LHCN-M2 (cell line): ENCODE data around the gene VAV2. TPM values are rescaled to one million over a fixed set of nuclear protein-coding genes. Genes with fewer than 3 reads are reported as not detected.
"Not testable (repeated sequence)": the region's sequence is repeated elsewhere in the genome, so short reads cannot be mapped to it uniquely, and the experiment has no call there.

Experiments used
- DNase-seq: peaks from one replicate; pipeline ENCODE4 v3.0.0-alpha.2; 2012; ENCODE audit warnings: low read depth
- total RNA-seq: library from RNA; depleted of rRNA; stranded (reverse); fragments of >200 nt; gene quantifications from 2 replicates; pipeline ENCODE4 v1.2.3, GENCODE V29; 2014

VAV2 gene
- total RNA-seq, 1 experiment from 2014 or later = 13.0 TPM

- DNase-seq = no peak
Observed at GRCh38 chr9:133969681-133970580, 22.2 kb downstream of the VAV2 start.

- DNase-seq = no peak
Observed at GRCh38 chr9:133968966-133969617, 23.0 kb downstream of the VAV2 start.

- no peak for DNase-seq
Observed at GRCh38 chr9:133968428-133968827, 23.7 kb downstream of the VAV2 start.

- peak; percentile 75 for DNase-seq
Observed at GRCh38 chr9:133967024-133967741, 24.9 kb downstream of the VAV2 start.

- DNase-seq = no peak
Observed at GRCh38 chr9:133964463-133964862, 27.7 kb downstream of the VAV2 start.

- DNase-seq = no peak
Observed at GRCh38 chr9:133963166-133963565, 29.0 kb downstream of the VAV2 start.

- DNase-seq = no peak
Observed at GRCh38 chr9:133962341-133962740, 29.8 kb downstream of the VAV2 start.

- no peak for DNase-seq
Observed at GRCh38 chr9:133961226-133962165, 30.6 kb downstream of the VAV2 start.

- DNase-seq = no peak
Observed at GRCh38 chr9:133960568-133961129, 31.5 kb downstream of the VAV2 start.

- DNase-seq = no peak
Observed at GRCh38 chr9:133959966-133960567, 32.1 kb downstream of the VAV2 start.

GRCh38 chr9:133959171-133959570 is 33.0 kb downstream of the VAV2 start:
- DNase-seq = no peak

GRCh38 chr9:133958756-133959155 is 33.4 kb downstream of the VAV2 start:
- no peak for DNase-seq

GRCh38 chr9:133957772-133958171 is 34.4 kb downstream of the VAV2 start:
- not testable (repeated sequence) for DNase-seq

GRCh38 chr9:133957328-133957727 is 34.8 kb downstream of the VAV2 start:
- no peak for DNase-seq

GRCh38 chr9:133956520-133957076 is 35.5 kb downstream of the VAV2 start:
- DNase-seq = peak; percentile 45

- no peak for DNase-seq
Observed at GRCh38 chr9:133955821-133956411, 36.2 kb downstream of the VAV2 start.

GRCh38 chr9:133954862-133955529 is 37.1 kb downstream of the VAV2 start:
- no peak for DNase-seq

- DNase-seq = no peak
Observed at GRCh38 chr9:133953976-133954709, 38.0 kb downstream of the VAV2 start.
